GM12878 (cell line): ENCODE results near the gene CD2AP. TPM values are rescaled to one million over a fixed set of nuclear protein-coding genes. Genes with fewer than 3 reads are reported as not detected.

Experiments
- ATAC-seq: fragments of 200-7000 bp; cut with Tn5 transposase; 3 replicates; pipeline ENCODE4 v1.9.1; 2020; ENCODE audit warnings: mild to moderate bottlenecking, moderate library complexity
- BruUV-seq: library from RNA; stranded (reverse); fragments of 400-500 nt; replicated peaks from 2 replicates; lab custom pipeline; 2021; lab: Mats Ljungman, UMichigan
- CTCF ChIA-PET: fragments of 300-600 bp; sonication (Branson Sonifier 250); formaldehyde crosslinking; extraction: SDS; loops from one replicate; lab custom pipeline; 2021; ENCODE audit warnings: inconsistent platforms; lab: Yijun Ruan, JAX
- POLR2A ChIA-PET: fragments of 350-600 bp; formaldehyde crosslinking; extraction: SDS; loops from one replicate; lab custom pipeline; 2021; ENCODE audit warnings: inconsistent platforms; lab: Charles Lee
- RAD21 ChIA-PET: fragments of 300-600 bp; sonication (Branson Sonifier 250); formaldehyde crosslinking; loops from one replicate; lab custom pipeline; 2023; ENCODE audit warnings: antibody characterized with exemption; ENCODE audit not compliant: unreplicated experiment; lab: Charles Lee
- SMC1A ChIA-PET: fragments of 300-600 bp; sonication (Branson Sonifier 250); formaldehyde crosslinking; loops from one replicate; lab custom pipeline; 2023; ENCODE audit not compliant: unreplicated experiment, uncharacterized antibody; lab: Charles Lee
- DNase-seq: peaks from one replicate; pipeline ENCODE4 v3.0.0-alpha.2; 2011; ENCODE audit warnings: low read depth, low spot score
- FAIRE-seq: peaks from 3 replicates; lab custom pipeline; 2011; peaks lifted over from hg19 to GRCh38; lab: Jason Lieb, UNC
- H2AFZ ChIP-seq: 2 replicates; pipeline ENCODE4 v1.6.0; 2011; ENCODE audit warnings: low read depth, low read length, control low read depth; ENCODE audit not compliant: control insufficient read depth
- H3K27ac ChIP-seq: 2 replicates; pipeline ENCODE4 v1.5.1; 2011; ENCODE audit warnings: control low read depth; ENCODE audit not compliant: control insufficient read depth, insufficient read depth
- H3K27me3 ChIP-seq, 2 experiments: replicated peaks in 1 of 2; 2 replicates each; pipeline versions ENCODE4 v1.6.0 to v1.6.1; 2011; ENCODE audit warnings: low read length in 1 of 2; ENCODE audit not compliant: control insufficient read depth in 2 of 2, insufficient read depth in 2 of 2
- H3K36me3 ChIP-seq, 2 experiments: 2 replicates each; pipeline ENCODE4 v1.5.1; 2011; ENCODE audit warnings: low read length in 1 of 2; ENCODE audit not compliant: control insufficient read depth in 2 of 2, insufficient read depth in 2 of 2
- H3K4me1 ChIP-seq: 2 replicates; pipeline ENCODE4 v1.6.1; 2011; ENCODE audit warnings: mild to moderate bottlenecking, low read length, moderate library complexity, mixed read lengths; ENCODE audit not compliant: control insufficient read depth, insufficient read depth
- H3K4me2 ChIP-seq: 2 replicates; pipeline ENCODE4 v1.6.0; 2011; ENCODE audit warnings: control low read depth; ENCODE audit not compliant: control insufficient read depth, insufficient read depth
- H3K4me3 ChIP-seq: fragments of 200-600 bp; sonication (generic); 2 replicates; pipeline ENCODE4 v1.5.1; 2016
- H3K79me2 ChIP-seq: 2 replicates; pipeline ENCODE4 v1.6.0; 2011; ENCODE audit warnings: low read length; ENCODE audit not compliant: control insufficient read depth, insufficient read depth
- H3K9ac ChIP-seq: 2 replicates; pipeline ENCODE4 v1.8.0; 2011; ENCODE audit warnings: low read length, control low read depth, mixed read lengths; ENCODE audit not compliant: control insufficient read depth, insufficient read depth
- H3K9me3 ChIP-seq: replicated peaks from 3 replicates; pipeline ENCODE4 v1.5.1; 2011; ENCODE audit warnings: mild to moderate bottlenecking, low read length; ENCODE audit not compliant: control insufficient read depth, insufficient read depth
- H4K20me1 ChIP-seq: 2 replicates; pipeline ENCODE4 v1.6.0; 2011; ENCODE audit not compliant: control insufficient read depth, insufficient read depth
- ATF2 ChIP-seq: IDR thresholded peaks from 2 replicates; pipeline ENCODE4 v1.6.1; 2012; ENCODE audit warnings: low read length, inconsistent platforms
- ATF3 ChIP-seq: IDR thresholded peaks from 2 replicates; pipeline ENCODE4 v1.6.1; 2011; ENCODE audit warnings: low read depth, mild to moderate bottlenecking, low read length, moderate library complexity, borderline replicate concordance; ENCODE audit errors: extremely low read depth
- ATF7 ChIP-seq: fragments of 450-650 bp; IDR thresholded peaks from 2 replicates; pipeline ENCODE4 v1.6.1; 2016; ENCODE audit warnings: low read depth, mild to moderate bottlenecking
- CREM ChIP-seq: IDR thresholded peaks from 2 replicates; pipeline ENCODE4 v1.6.1; 2014; ENCODE audit warnings: antibody characterized with exemption, low read depth
- JUNB ChIP-seq: IDR thresholded peaks from 2 replicates; pipeline ENCODE4 v1.6.1; 2016; ENCODE audit warnings: antibody characterized with exemption, mild to moderate bottlenecking
- NFIC ChIP-seq: IDR thresholded peaks from 2 replicates; pipeline ENCODE4 v1.6.1; 2012; ENCODE audit warnings: low read depth, mild to moderate bottlenecking, inconsistent platforms, low read length, moderate library complexity
- PKNOX1 ChIP-seq: fragments of 450-650 bp; IDR thresholded peaks from 2 replicates; pipeline ENCODE4 v1.6.1; 2016; ENCODE audit warnings: mild to moderate bottlenecking
- WGBS: methylation state at CpG from one replicate; pipeline ENCODE4 v1.1.6; 2016; ENCODE audit warnings: low lambda C conversion rate; ENCODE audit not compliant: insufficient replicate concordance, insufficient coverage; ENCODE audit errors: missing lambda C conversion rate; 5-methylcytosine and 5-hydroxymethylcytosine counted together
- in situ Hi-C: fragments of 300-500 bp; cut with MboI; formaldehyde crosslinking; loops from 9 replicates; pipeline ENCODE4 v1.14.3; 2018; ENCODE audit warnings: mixed read lengths
- intact Hi-C: fragments of 100-400 bp; cut with micrococcal nuclease; formaldehyde crosslinking; loops from one replicate; pipeline ENCODE4 v1.14.2; 2022; ENCODE audit not compliant: unreplicated experiment
- polyA plus RNA-seq, 11 experiments: library from polyadenylated mRNA; depleted of rRNA in 4 of 11; unstranded in 6 of 11; stranded (reverse) in 5 of 11; fragments of >200 nt; fragmentation: Nextera tagmentation in 4 of 11; fragmentation: Illumina TruSeq in 1 of 11; extraction: Ambion mirVana in 4 of 11; extraction: Trizol in 1 of 11; gene quantifications; 1 replicate in 1 of 11; 2 replicates in 10 of 11; pipeline versions ENCODE4 v1.2.1 to v1.2.3, GENCODE V29; 2011 to 2016; ENCODE audit warnings: inconsistent platforms in 2 of 11, missing spikeins in 2 of 11, low read depth in 1 of 11
- total RNA-seq, 4 experiments: library from RNA; depleted of rRNA in 3 of 4; stranded (reverse); fragments of >200 nt in 3 of 4; fragmentation: Illumina TruSeq in 1 of 4; extraction: Trizol in 1 of 4; gene quantifications; 2 replicates each; pipeline versions ENCODE4 v1.2.1 to v1.2.3, GENCODE V29; 2013 to 2021

The CD2AP gene
- total and polyA plus RNA-seq, 10 of the 15 experiments (the other 5 are each of a cell fraction or from before 2014, with no cell fraction given) = 5.4 to 46.6 (median 20.9) TPM

GRCh38 chr6:47534063-47534462 is 56.5 kb downstream of the CD2AP start:
- H3K27ac ChIP-seq = no peak overlapping the region
- no peaks in the 10 kb centered on the region for H3K27me3 ChIP-seq
- no peak for FAIRE-seq
- H3K36me3 ChIP-seq = peaks cover 0 to 19% of the 10 kb centered on the region in 2 experiments; a peak in 3 of 4 replicates
- intact Hi-C loops = no loop called here
- BruUV-seq = no TSS peak
- H2AFZ ChIP-seq = no peak overlapping the region
- H3K79me2 ChIP-seq = peaks cover 7% of the 10 kb centered on the region
- no peak for TF ChIP-seq CREM
- H3K9ac ChIP-seq = no peak overlapping the region
- SMC1A ChIA-PET = interaction anchor here (1.2 to 2.1 kb wide), 2 partner anchors 18 to 115 kb away, joined by 3 to 8 read pairs; no protein-coding TSS in a partner anchor
- H3K4me2 ChIP-seq = no peak overlapping the region
- no peak for ATAC-seq
- in situ Hi-C loops = no loop called here
- CTCF ChIA-PET = interaction anchor here (1.7 to 1.8 kb wide), 2 partner anchors 10 to 29 kb away, joined by 3 to 4 read pairs; no protein-coding TSS in a partner anchor
- POLR2A ChIA-PET = interaction anchor here (1.4 kb wide), 1 partner anchor 20 kb away, joined by 3 read pairs; no protein-coding TSS in a partner anchor
- no peaks in the 10 kb centered on the region for H3K9me3 ChIP-seq
- peaks cover 4% of the 10 kb centered on the region; the same call in 1 of the 2 replicates for H3K4me1 ChIP-seq
- DNase-seq = no peak
- H3K4me3 ChIP-seq = no peak overlapping the region
- RAD21 ChIA-PET = no interaction called here
- H4K20me1 ChIP-seq = no peaks in the 10 kb centered on the region

- peak; percentile 62 for ATAC-seq
- Histone ChIP-seq H3K79me2 (no peaks in the 10 kb centered on the region; the same call in 1 of the 2 replicates), H3K9me3 (no peaks in the 10 kb centered on the region), H3K27ac (no peak overlapping the region), H2AFZ (no peak overlapping the region), H3K27me3 (no peaks in the 10 kb centered on the region), H3K4me3 (no peak overlapping the region), H3K9ac (no peak overlapping the region), H3K4me1 (peaks cover 4% of the 10 kb centered on the region; the same call in 1 of the 2 replicates), H4K20me1 (no peaks in the 10 kb centered on the region), H3K4me2 (no peak overlapping the region), H3K36me3 (peaks cover 0 to 14% of the 10 kb centered on the region in 2 experiments; a peak in 3 of 4 replicates)
- in situ Hi-C loops = no loop called here
- FAIRE-seq = no peak
- no TSS peak for BruUV-seq
- no peak for DNase-seq
- POLR2A ChIA-PET = interaction anchor here (0.6 to 1.0 kb wide), 2 partner anchors 20 to 194 kb away, joined by 3 to 4 read pairs; no protein-coding TSS in a partner anchor
- SMC1A ChIA-PET = interaction anchor here (0.9 to 2.1 kb wide), 2 partner anchors 17 to 121 kb away, joined by 5 to 8 read pairs; no protein-coding TSS in a partner anchor
- intact Hi-C loops = no loop called here
- 91% methylated on average over 2 of the region's 2 CpGs for WGBS
- CTCF ChIA-PET = interaction anchor here (1.5 to 1.7 kb wide), 2 partner anchors 27 to 42 kb away, joined by 3 to 4 read pairs; no protein-coding TSS in a partner anchor
- RAD21 ChIA-PET = interaction anchor here (0.6 kb wide), 1 partner anchor 157 kb away, joined by 3 read pairs; no protein-coding TSS in a partner anchor
- TF ChIP-seq ATF2 = peak; percentile 30; the same call in 1 of the 2 replicates
- peak; percentile 37; the same call in 1 of the 2 replicates for TF ChIP-seq NFIC
- TF ChIP-seq JUNB = peak; percentile 64
- no peak for TF ChIP-seq ATF3
- peak; percentile 64 for TF ChIP-seq ATF7
- TF ChIP-seq PKNOX1 = no peak
Observed at GRCh38 chr6:47535316-47536225, 58.0 kb downstream of the CD2AP start.
